K562 (cell line): ENCODE measurements around the gene OR10H2. TPM values are rescaled to one million over a fixed set of nuclear protein-coding genes. Genes with fewer than 3 reads are reported as not detected.
"Not testable (repeated sequence)": the region's sequence is repeated elsewhere in the genome, so short reads cannot be mapped to it uniquely, and the experiment has no call there.

ENCODE experiments used
- ATAC-seq: fragments of 200-7000 bp; cut with Tn5 transposase; 3 replicates; pipeline ENCODE4 v1.9.1; 2020; ENCODE audit warnings: moderate library complexity
- BruUV-seq: library from RNA; stranded (reverse); fragments of 400-500 nt; replicated peaks from 2 replicates; lab custom pipeline; 2021; lab: Mats Ljungman, UMichigan
- CTCF ChIA-PET: fragments of 300-600 bp; formaldehyde crosslinking; extraction: SDS; loops from one replicate; lab custom pipeline; 2021; ENCODE audit warnings: low intra/inter-chr PET ratio; lab: Yijun Ruan, JAX
- POLR2A ChIA-PET: fragments of 300-600, 350-650 bp; sonication (Branson Sonifier 250); formaldehyde crosslinking; extraction: SDS; loops from one replicate; lab custom pipeline; 2021; ENCODE audit warnings: antibody characterized with exemption, inconsistent platforms; lab: Yijun Ruan, JAX
- DNase-seq, 4 experiments: peaks; one replicate each; pipeline versions ENCODE4 v3.0.0 to v3.0.0-alpha.2; 2011 to 2018; ENCODE audit warnings: low spot score in 3 of 4, mixed read lengths in 3 of 4; ENCODE audit errors: extremely low read depth in 1 of 4
- FAIRE-seq: peaks from 2 replicates; lab custom pipeline; 2011; peaks lifted over from hg19 to GRCh38; lab: Jason Lieb, UNC
- H2AFZ ChIP-seq: 2 replicates; pipeline ENCODE4 v1.6.0; 2011; ENCODE audit warnings: low read depth, low read length, control low read depth, inconsistent platforms
- H3K27ac ChIP-seq: fragments of 200-600 bp; 3 replicates; pipeline ENCODE4 v1.8.0; 2011; ENCODE audit warnings: low read depth, mild to moderate bottlenecking, control low read depth, inconsistent platforms, low read length, moderate library complexity, mixed read lengths; ENCODE audit errors: extremely low read depth
- H3K27me3 ChIP-seq, 2 experiments: fragments of 300-600 bp in 1 of 2; 2 replicates in 1 of 2; 3 replicates in 1 of 2; pipeline versions ENCODE4 v1.6.0 to v1.8.0; 2011; ENCODE audit warnings: inconsistent platforms in 2 of 2, low read length in 2 of 2, mild to moderate bottlenecking in 1 of 2, mixed read lengths in 1 of 2, moderate library complexity in 1 of 2; ENCODE audit not compliant: control insufficient read depth in 2 of 2, insufficient read depth in 2 of 2
- H3K36me3 ChIP-seq: fragments of 300-600 bp; 3 replicates; pipeline ENCODE4 v1.8.0; 2011; ENCODE audit warnings: mild to moderate bottlenecking, low read length, inconsistent platforms; ENCODE audit not compliant: control insufficient read depth, insufficient read depth
- H3K4me1 ChIP-seq, 2 experiments: fragments of 200-600 bp in 1 of 2; replicated peaks in 1 of 2; 2 replicates in 1 of 2; 3 replicates in 1 of 2; pipeline versions ENCODE4 v1.5.1 to v1.8.0; 2011; ENCODE audit warnings: inconsistent platforms in 2 of 2, low read length in 2 of 2, mild to moderate bottlenecking in 1 of 2, mixed read lengths in 1 of 2, moderate library complexity in 1 of 2; ENCODE audit not compliant: control insufficient read depth in 2 of 2, insufficient read depth in 2 of 2
- H3K4me2 ChIP-seq: 2 replicates; pipeline ENCODE4 v1.6.1; 2011; ENCODE audit warnings: low read length, control low read depth, inconsistent platforms, mixed read lengths; ENCODE audit not compliant: insufficient read depth
- H3K4me3 ChIP-seq: fragments of 200-600 bp; sonication (generic), shearing (Covaris generic); 2 replicates; pipeline ENCODE4 v1.5.1; 2016; ENCODE audit warnings: control low read depth, inconsistent platforms
- H3K79me2 ChIP-seq: fragments of 200-600 bp; 3 replicates; pipeline ENCODE4 v1.8.0; 2011; ENCODE audit warnings: low read length, inconsistent platforms; ENCODE audit not compliant: control insufficient read depth, insufficient read depth
- H3K9ac ChIP-seq, 2 experiments: 2 replicates each; pipeline versions ENCODE4 v1.6.0 to v1.6.1; 2011; ENCODE audit warnings: low read depth in 2 of 2, low read length in 2 of 2, control low read depth in 1 of 2, inconsistent platforms in 1 of 2, mild to moderate bottlenecking in 1 of 2, mixed read lengths in 1 of 2; ENCODE audit not compliant: insufficient read depth in 1 of 2
- H3K9me1 ChIP-seq: one replicate; pipeline ENCODE4 v1.6.0; 2011; ENCODE audit warnings: inconsistent platforms, mild to moderate bottlenecking, low read length, moderate library complexity; ENCODE audit not compliant: control insufficient read depth, insufficient read depth
- H3K9me3 ChIP-seq: replicated peaks from 2 replicates; pipeline ENCODE4 v1.5.1; 2011; ENCODE audit warnings: low read depth, low read length, inconsistent platforms; ENCODE audit not compliant: control insufficient read depth, insufficient read depth
- H4K20me1 ChIP-seq: replicated peaks from 2 replicates; pipeline ENCODE4 v1.6.1; 2011; ENCODE audit warnings: low read length, inconsistent platforms, mixed read lengths; ENCODE audit not compliant: control insufficient read depth, insufficient read depth
- ATF3 ChIP-seq, 2 experiments: fragments of 450-650 bp in 1 of 2; sonication (generic) in 1 of 2; formaldehyde crosslinking in 1 of 2; IDR thresholded peaks in 1 of 2; conservative IDR thresholded peaks in 1 of 2; 2 replicates each; pipeline versions ENCODE4 v1.6.1 to v1.8.1; 2016 to 2023; ENCODE audit warnings: mild to moderate bottlenecking in 2 of 2, moderate library complexity in 2 of 2, inconsistent platforms in 1 of 2, missing genetic modification reagents in 1 of 2
- CEBPG ChIP-seq, 3 experiments: fragments of 200-800 bp in 1 of 3; sonication (Bioruptor generic) in 1 of 3; sonication (generic) in 1 of 3; formaldehyde crosslinking in 1 of 3; IDR thresholded peaks in 2 of 3; conservative IDR thresholded peaks in 1 of 3; 2 replicates each; pipeline versions ENCODE4 v1.6.1 to v1.8.0; 2016 to 2022; ENCODE audit warnings: missing compliant biosample characterization in 2 of 3, missing genetic modification characterization in 2 of 3, mild to moderate bottlenecking in 1 of 3, missing genetic modification reagents in 1 of 3
- ZNF253 ChIP-seq: fragments of 250-450 bp; sonication (Bioruptor Pico); conservative IDR thresholded peaks from 2 replicates; pipeline ENCODE4 v1.6.1; 2021; ENCODE audit warnings: mild to moderate bottlenecking
- WGBS: fragments of 100-300 bp; shearing (Covaris generic); methylation state at CpG from one replicate; pipeline ENCODE4 v1.1.6; 2016; ENCODE audit warnings: low coverage, mixed read lengths; ENCODE audit not compliant: insufficient coverage; ENCODE audit errors: missing lambda C conversion rate; 5-methylcytosine and 5-hydroxymethylcytosine counted together
- in situ Hi-C: fragments of 300-500 bp; cut with MboI; formaldehyde crosslinking; loops from 4 replicates; pipeline ENCODE4 v1.15.0; 2018; ENCODE audit warnings: inconsistent platforms, mixed read lengths
- intact Hi-C: fragments of 100-400 bp; cut with micrococcal nuclease; formaldehyde crosslinking; loops from 2 replicates; pipeline ENCODE4 v1.14.2; 2022
- polyA plus RNA-seq, 8 experiments: library from polyadenylated mRNA; depleted of rRNA in 4 of 8; stranded (reverse) in 5 of 8; unstranded in 3 of 8; fragments of >200 nt; fragmentation: Nextera tagmentation in 2 of 8; fragmentation: Illumina TruSeq in 1 of 8; extraction: Ambion mirVana in 2 of 8; extraction: Trizol in 1 of 8; gene quantifications; 2 replicates each; pipeline versions ENCODE4 v1.2.1 to v1.2.3, GENCODE V29; 2011 to 2014; ENCODE audit warnings: inconsistent platforms in 1 of 8, missing spikeins in 1 of 8
- total RNA-seq, 7 experiments: library from RNA; depleted of rRNA in 6 of 7; stranded (reverse); fragments of >200 nt in 6 of 7; fragmentation: Illumina TruSeq in 2 of 7; extraction: Trizol in 2 of 7; gene quantifications; 2 replicates each; pipeline versions ENCODE4 v1.2.1 to v1.2.3, GENCODE V29; 2011 to 2021; ENCODE audit warnings: low replicate concordance in 1 of 7

OR10H2 gene
- total and polyA plus RNA-seq, 9 of the 15 experiments (the other 6 are each of a cell fraction or from before 2014, with no cell fraction given) = not detected

DNA sequence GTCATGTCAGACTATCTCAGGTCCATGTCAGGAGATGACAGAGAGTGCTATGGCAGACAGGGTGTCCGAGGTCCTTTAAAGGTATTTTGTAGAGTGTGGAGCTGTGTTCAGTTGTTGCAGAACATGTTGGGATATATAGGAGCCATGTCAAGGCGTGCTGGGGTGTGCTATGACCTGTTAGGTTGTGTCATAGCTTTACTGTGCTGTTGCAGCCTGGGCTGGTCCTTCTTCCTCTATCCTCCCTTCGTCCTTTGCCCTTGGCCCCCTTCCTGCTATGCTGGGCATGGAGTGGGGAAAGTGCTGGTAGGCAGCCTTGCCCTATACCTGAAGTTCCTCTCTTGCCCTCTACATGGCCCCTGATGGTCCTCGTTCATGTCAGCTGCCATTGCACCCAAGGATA, 48.0 kb upstream of the OR10H2 start:
- POLR2A ChIA-PET, FAIRE-seq: not testable (repeated sequence)

GRCh38 chr19:15680478-15681322, 47.1 kb upstream of the OR10H2 start:
- POLR2A ChIA-PET = no interaction called here
- Histone ChIP-seq H3K4me2 (no peak overlapping the region), H3K4me1 (no peaks in the 10 kb centered on the region), H3K36me3 (no peaks in the 10 kb centered on the region), H3K27ac (no peak overlapping the region), H3K4me3 (no peak overlapping the region), H2AFZ (no peak overlapping the region), H3K79me2 (no peaks in the 10 kb centered on the region), H3K9me1 (no peaks in the 10 kb centered on the region), H3K9ac (no peak overlapping the region), H3K27me3 (no peaks in the 10 kb centered on the region; a peak in 1 of 5 replicates), H4K20me1 (no peaks in the 10 kb centered on the region; the same call in 1 of the 2 replicates), H3K9me3 (no peaks in the 10 kb centered on the region)
- intact Hi-C loops = no loop called here
- CTCF ChIA-PET = no interaction called here
- DNase-seq (no peak), ATAC-seq (no peak), FAIRE-seq (no peak)
- in situ Hi-C loops = loop anchor here (10.0 kb wide), 1 partner anchor 706 kb away; the partner anchor contains the start of gene SLC1A6
- under 1% methylated on average over 8 of the region's 8 CpGs for WGBS
- no peak for TF ChIP-seq ZNF253 (CRISPR knock-in tag)
- peak; percentile 49; the same call in 1 of the 2 replicates for TF ChIP-seq ATF3 (IDR thresholded peaks at IDR 0.05)
- no peak for TF ChIP-seq ATF3 (CRISPR knock-in tag; conservative IDR thresholded peaks at IDR 0.05)
- TF ChIP-seq CEBPG (CRISPR knock-in tag; IDR thresholded peaks at IDR 0.05) = no peak
- TF ChIP-seq CEBPG (tag; conservative IDR thresholded peaks at IDR 0.05 in 1 of 2, IDR thresholded peaks at IDR 0.05 in 1 of 2) = 0 out of 4 replicates have a peak, but pooled peaks have one; percentile 21 to 31
- BruUV-seq = no TSS peak

More for the DNA sequence above, 48.0 kb upstream of the OR10H2 start:
- H3K9me3 ChIP-seq, H3K79me2 ChIP-seq, ATAC-seq, H3K4me1 ChIP-seq, H3K9me1 ChIP-seq, H3K27ac ChIP-seq, DNase-seq, H2AFZ ChIP-seq, BruUV-seq, H3K36me3 ChIP-seq, H3K9ac ChIP-seq, intact Hi-C loops, H3K4me2 ChIP-seq, H3K4me3 ChIP-seq, H4K20me1 ChIP-seq, CTCF ChIA-PET, H3K27me3 ChIP-seq: not testable (repeated sequence)
- in situ Hi-C loops = loop anchor here (5.0 to 10.0 kb wide), 2 partner anchors 97 to 705 kb away; partner anchors contain the start of gene SLC1A6
- 0% methylated on average over 4 of the region's 4 CpGs for WGBS
